ENCODE data around the gene PRIM2. TPM values are rescaled to one million over a fixed set of nuclear protein-coding genes. Genes with fewer than 3 reads are reported as not detected.

The PRIM2 gene
- 18.7 and 21.7 TPM in 2 replicates for total RNA-seq

GRCh38 chr6:57317060-57317943, at the start of gene PRIM2:
TSS of gene PRIM2 (plus strand) at chr6:57317630. CDS start at chr6:57318446, 816 bp downstream.

Other genes with a start within 250 kb of the PRIM2 start
- 18.6 TPM in 2 replicates for gene ZNF451, start 227.4 kb upstream of the PRIM2 start, total RNA-seq
- gene BAG2, start 145.3 kb upstream of the PRIM2 start, total RNA-seq: 5.7 and 5.8 TPM in 2 replicates
- gene RAB23, start 95.3 kb upstream of the PRIM2 start, total RNA-seq: 10.1 and 11.1 TPM in 2 replicates